ENCODE measurements around the gene MRFAP1L1. TPM values are rescaled to one million over a fixed set of nuclear protein-coding genes. Genes with fewer than 3 reads are reported as not detected.
A peak's percentile ranks its signal among the peaks of the same experiment; 100 is the strongest.

The MRFAP1L1 gene
- total and polyA plus RNA-seq, 9 of the 15 experiments (the other 6 are each of a cell fraction or from before 2014, with no cell fraction given) = 37.6 to 111 (median 83.8) TPM

DNA sequence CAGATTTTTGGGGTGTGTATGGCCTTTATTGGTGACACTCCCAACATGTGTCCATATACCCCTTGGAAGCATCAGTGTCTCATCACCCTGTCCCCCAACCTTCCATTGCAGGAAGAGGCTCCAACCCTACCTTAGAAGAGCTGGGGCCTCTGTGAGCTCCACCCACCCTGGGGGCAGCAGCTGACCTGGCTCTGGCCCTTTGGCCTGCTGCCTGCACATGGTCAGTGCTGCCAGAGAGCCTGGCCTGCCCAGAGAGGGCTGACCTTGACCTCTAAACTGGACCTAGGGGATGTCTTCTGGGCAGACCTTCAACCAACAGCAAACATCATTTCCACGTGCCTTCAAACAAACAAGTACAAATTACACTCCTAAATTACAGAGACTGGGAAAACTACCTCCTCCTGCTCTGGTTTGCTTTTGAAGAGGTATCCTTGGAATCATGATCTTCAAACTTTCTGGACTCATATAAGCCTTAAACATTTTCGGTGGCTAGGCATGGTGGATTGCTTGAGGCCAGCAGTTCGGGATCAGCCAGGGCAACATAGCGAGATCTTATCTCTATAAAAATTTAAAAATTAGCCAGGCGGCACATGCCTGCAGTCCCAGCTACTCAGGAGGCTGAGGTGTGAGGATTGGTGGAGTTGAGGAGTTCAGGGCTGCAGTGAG, 45.6 kb upstream of the MRFAP1L1 start (continued):
- TF ChIP-seq SRF (CRISPR knock-in tag; IDR thresholded peaks at IDR 0.05) = no peak
- TF ChIP-seq ZNF134 (CRISPR knock-in tag; conservative IDR thresholded peaks at IDR 0.05) = no peak
- TF ChIP-seq, protein P1, sequence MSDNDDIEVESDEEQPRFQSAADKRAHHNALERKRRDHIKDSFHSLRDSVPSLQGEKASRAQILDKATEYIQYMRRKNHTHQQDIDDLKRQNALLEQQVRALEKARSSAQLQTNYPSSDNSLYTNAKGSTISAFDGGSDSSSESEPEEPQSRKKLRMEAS (CRISPR knock-in tag; IDR thresholded peaks at IDR 0.05) = peak; percentile 71
- no peak for TF ChIP-seq CBX2 (IDR thresholded peaks at IDR 0.05; ENCODE audit: insufficient read depth, low read length, poor library complexity, severe bottlenecking)
- 0 out of 2 replicates have a peak, but pooled peaks have one; percentile 43 for TF ChIP-seq ESRRA (IDR thresholded peaks at IDR 0.05; ENCODE audit: borderline replicate concordance, low read depth)
- no peak for TF ChIP-seq HDAC1 (IDR thresholded peaks at IDR 0.05)
- TF ChIP-seq CEBPB (tag; IDR thresholded peaks at IDR 0.05) = no peak
- TF ChIP-seq, protein P2, sequence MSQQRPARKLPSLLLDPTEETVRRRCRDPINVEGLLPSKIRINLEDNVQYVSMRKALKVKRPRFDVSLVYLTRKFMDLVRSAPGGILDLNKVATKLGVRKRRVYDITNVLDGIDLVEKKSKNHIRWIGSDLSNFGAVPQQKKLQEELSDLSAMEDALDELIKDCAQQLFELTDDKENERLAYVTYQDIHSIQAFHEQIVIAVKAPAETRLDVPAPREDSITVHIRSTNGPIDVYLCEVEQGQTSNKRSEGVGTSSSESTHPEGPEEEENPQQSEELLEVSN (IDR thresholded peaks at IDR 0.05; ENCODE audit: borderline replicate concordance in 1 of 2, extremely low read depth in 1 of 2, insufficient read depth in 1 of 2, insufficient read length in 1 of 2, low read depth in 1 of 2, low read length in 1 of 2, poor library complexity in 1 of 2, severe bottlenecking in 1 of 2) = peak in 1 of 2 experiments; percentile 52
- TF ChIP-seq, protein P3, sequence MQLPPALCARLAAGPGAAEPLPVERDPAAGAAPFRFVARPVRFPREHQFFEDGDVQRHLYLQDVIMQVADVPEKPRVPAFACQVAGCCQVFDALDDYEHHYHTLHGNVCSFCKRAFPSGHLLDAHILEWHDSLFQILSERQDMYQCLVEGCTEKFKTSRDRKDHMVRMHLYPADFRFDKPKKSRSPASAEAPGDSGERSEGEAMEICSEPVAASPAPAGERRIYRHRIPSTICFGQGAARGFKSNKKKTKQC (CRISPR knock-in tag; IDR thresholded peaks at IDR 0.05) = no peak
- TF ChIP-seq, protein P4, sequence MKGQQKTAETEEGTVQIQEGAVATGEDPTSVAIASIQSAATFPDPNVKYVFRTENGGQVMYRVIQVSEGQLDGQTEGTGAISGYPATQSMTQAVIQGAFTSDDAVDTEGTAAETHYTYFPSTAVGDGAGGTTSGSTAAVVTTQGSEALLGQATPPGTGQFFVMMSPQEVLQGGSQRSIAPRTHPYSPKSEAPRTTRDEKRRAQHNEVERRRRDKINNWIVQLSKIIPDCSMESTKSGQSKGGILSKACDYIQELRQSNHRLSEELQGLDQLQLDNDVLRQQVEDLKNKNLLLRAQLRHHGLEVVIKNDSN (CRISPR knock-in tag; IDR thresholded peaks at IDR 0.05) = peak; percentile 19; the same call in 1 of the 2 replicates
- TF ChIP-seq, protein P5, sequence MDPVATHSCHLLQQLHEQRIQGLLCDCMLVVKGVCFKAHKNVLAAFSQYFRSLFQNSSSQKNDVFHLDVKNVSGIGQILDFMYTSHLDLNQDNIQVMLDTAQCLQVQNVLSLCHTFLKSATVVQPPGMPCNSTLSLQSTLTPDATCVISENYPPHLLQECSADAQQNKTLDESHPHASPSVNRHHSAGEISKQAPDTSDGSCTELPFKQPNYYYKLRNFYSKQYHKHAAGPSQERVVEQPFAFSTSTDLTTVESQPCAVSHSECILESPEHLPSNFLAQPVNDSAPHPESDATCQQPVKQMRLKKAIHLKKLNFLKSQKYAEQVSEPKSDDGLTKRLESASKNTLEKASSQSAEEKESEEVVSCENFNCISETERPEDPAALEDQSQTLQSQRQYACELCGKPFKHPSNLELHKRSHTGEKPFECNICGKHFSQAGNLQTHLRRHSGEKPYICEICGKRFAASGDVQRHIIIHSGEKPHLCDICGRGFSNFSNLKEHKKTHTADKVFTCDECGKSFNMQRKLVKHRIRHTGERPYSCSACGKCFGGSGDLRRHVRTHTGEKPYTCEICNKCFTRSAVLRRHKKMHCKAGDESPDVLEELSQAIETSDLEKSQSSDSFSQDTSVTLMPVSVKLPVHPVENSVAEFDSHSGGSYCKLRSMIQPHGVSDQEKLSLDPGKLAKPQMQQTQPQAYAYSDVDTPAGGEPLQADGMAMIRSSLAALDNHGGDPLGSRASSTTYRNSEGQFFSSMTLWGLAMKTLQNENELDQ (CRISPR knock-in tag; IDR thresholded peaks at IDR 0.05; ENCODE audit: borderline replicate concordance) = no peak
- TF ChIP-seq, protein P6, sequence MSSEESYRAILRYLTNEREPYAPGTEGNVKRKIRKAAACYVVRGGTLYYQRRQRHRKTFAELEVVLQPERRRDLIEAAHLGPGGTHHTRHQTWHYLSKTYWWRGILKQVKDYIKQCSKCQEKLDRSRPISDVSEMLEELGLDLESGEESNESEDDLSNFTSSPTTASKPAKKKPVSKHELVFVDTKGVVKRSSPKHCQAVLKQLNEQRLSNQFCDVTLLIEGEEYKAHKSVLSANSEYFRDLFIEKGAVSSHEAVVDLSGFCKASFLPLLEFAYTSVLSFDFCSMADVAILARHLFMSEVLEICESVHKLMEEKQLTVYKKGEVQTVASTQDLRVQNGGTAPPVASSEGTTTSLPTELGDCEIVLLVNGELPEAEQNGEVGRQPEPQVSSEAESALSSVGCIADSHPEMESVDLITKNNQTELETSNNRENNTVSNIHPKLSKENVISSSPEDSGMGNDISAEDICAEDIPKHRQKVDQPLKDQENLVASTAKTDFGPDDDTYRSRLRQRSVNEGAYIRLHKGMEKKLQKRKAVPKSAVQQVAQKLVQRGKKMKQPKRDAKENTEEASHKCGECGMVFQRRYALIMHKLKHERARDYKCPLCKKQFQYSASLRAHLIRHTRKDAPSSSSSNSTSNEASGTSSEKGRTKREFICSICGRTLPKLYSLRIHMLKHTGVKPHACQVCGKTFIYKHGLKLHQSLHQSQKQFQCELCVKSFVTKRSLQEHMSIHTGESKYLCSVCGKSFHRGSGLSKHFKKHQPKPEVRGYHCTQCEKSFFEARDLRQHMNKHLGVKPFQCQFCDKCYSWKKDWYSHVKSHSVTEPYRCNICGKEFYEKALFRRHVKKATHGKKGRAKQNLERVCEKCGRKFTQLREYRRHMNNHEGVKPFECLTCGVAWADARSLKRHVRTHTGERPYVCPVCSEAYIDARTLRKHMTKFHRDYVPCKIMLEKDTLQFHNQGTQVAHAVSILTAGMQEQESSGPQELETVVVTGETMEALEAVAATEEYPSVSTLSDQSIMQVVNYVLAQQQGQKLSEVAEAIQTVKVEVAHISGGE (CRISPR knock-in tag; IDR thresholded peaks at IDR 0.05) = no peak
- no peak for TF ChIP-seq HIVEP1 (CRISPR knock-in tag; IDR thresholded peaks at IDR 0.05)
- TF ChIP-seq POLR2H (tag; IDR thresholded peaks at IDR 0.05; ENCODE audit: low read depth) = no peak
